Measurements from ENCODE around the gene NEURL1.
"Not testable (repeated sequence)": the region's sequence is repeated elsewhere in the genome, so short reads cannot be mapped to it uniquely, and the experiment has no call there.

NEURL1 gene

GRCh38 chr10:103595933-103596726, 102.6 kb downstream of the NEURL1 start:
- H3K27me3 Mint-ChIP-seq, result no peaks in the 10 kb centered on the region
- no peaks in the 10 kb centered on the region for H3K36me3 Mint-ChIP-seq (ENCODE audit: low read depth)
- H3K4me1 Mint-ChIP-seq (ENCODE audit: low read depth), result no peaks in the 10 kb centered on the region
- no peak overlapping the region for H3K4me3 Mint-ChIP-seq
- no peaks in the 10 kb centered on the region for H3K9me3 Mint-ChIP-seq
- H3K27ac Mint-ChIP-seq, result no peak overlapping the region

- H3K9me3 Mint-ChIP-seq, result no peaks in the 10 kb centered on the region
- H3K27me3 Mint-ChIP-seq, result no peaks in the 10 kb centered on the region
- no peak overlapping the region for H3K27ac Mint-ChIP-seq
- H3K4me3 Mint-ChIP-seq, result no peak overlapping the region
- H3K4me1 Mint-ChIP-seq (ENCODE audit: low read depth), result no peaks in the 10 kb centered on the region
- H3K36me3 Mint-ChIP-seq (ENCODE audit: low read depth), result no peaks in the 10 kb centered on the region
Observed at GRCh38 chr10:103597003-103597402, 103.5 kb downstream of the NEURL1 start.

GRCh38 chr10:103598654-103599115, 105.2 kb downstream of the NEURL1 start:
- H3K36me3 Mint-ChIP-seq (ENCODE audit: low read depth), result no peaks in the 10 kb centered on the region
- no peaks in the 10 kb centered on the region for H3K27me3 Mint-ChIP-seq
- no peaks in the 10 kb centered on the region for H3K9me3 Mint-ChIP-seq
- H3K27ac Mint-ChIP-seq, result no peak overlapping the region
- H3K4me3 Mint-ChIP-seq, result no peak overlapping the region
- H3K4me1 Mint-ChIP-seq (ENCODE audit: low read depth), result no peaks in the 10 kb centered on the region

GRCh38 chr10:103599211-103599610, 105.7 kb downstream of the NEURL1 start:
- Mint-ChIP-seq H3K27ac (no peak overlapping the region), H3K36me3 (ENCODE audit: low read depth) (no peaks in the 10 kb centered on the region), H3K27me3 (no peaks in the 10 kb centered on the region), H3K9me3 (no peaks in the 10 kb centered on the region), H3K4me3 (no peak overlapping the region), H3K4me1 (ENCODE audit: low read depth) (no peaks in the 10 kb centered on the region)

GRCh38 chr10:103599907-103600306, 106.4 kb downstream of the NEURL1 start:
- Mint-ChIP-seq H3K9me3 (no peaks in the 10 kb centered on the region), H3K4me3 (no peak overlapping the region), H3K27me3 (no peaks in the 10 kb centered on the region), H3K27ac (no peak overlapping the region), H3K4me1 (ENCODE audit: low read depth) (no peaks in the 10 kb centered on the region), H3K36me3 (ENCODE audit: low read depth) (no peaks in the 10 kb centered on the region)

GRCh38 chr10:103600325-103600724, 106.8 kb downstream of the NEURL1 start:
- Mint-ChIP-seq H3K9me3 (no peaks in the 10 kb centered on the region), H3K36me3 (ENCODE audit: low read depth) (no peaks in the 10 kb centered on the region), H3K27me3 (no peaks in the 10 kb centered on the region), H3K4me1 (ENCODE audit: low read depth) (no peaks in the 10 kb centered on the region), H3K27ac (no peak overlapping the region), H3K4me3 (no peak overlapping the region)

- no peak overlapping the region for H3K4me3 Mint-ChIP-seq
- H3K27ac Mint-ChIP-seq, result no peak overlapping the region
- H3K9me3 Mint-ChIP-seq, result no peaks in the 10 kb centered on the region
- H3K27me3 Mint-ChIP-seq, result no peaks in the 10 kb centered on the region
- H3K36me3 Mint-ChIP-seq (ENCODE audit: low read depth), result no peaks in the 10 kb centered on the region
- H3K4me1 Mint-ChIP-seq (ENCODE audit: low read depth), result no peaks in the 10 kb centered on the region
Observed at GRCh38 chr10:103600956-103601569, 107.6 kb downstream of the NEURL1 start.

- Mint-ChIP-seq H3K27me3 (no peaks in the 10 kb centered on the region), H3K9me3 (no peaks in the 10 kb centered on the region), H3K27ac (no peak overlapping the region), H3K36me3 (ENCODE audit: low read depth) (no peaks in the 10 kb centered on the region), H3K4me1 (ENCODE audit: low read depth) (no peaks in the 10 kb centered on the region), H3K4me3 (no peak overlapping the region)
Observed at GRCh38 chr10:103602028-103602851, 108.7 kb downstream of the NEURL1 start.

- H3K9me3 Mint-ChIP-seq, result no peaks in the 10 kb centered on the region
- H3K4me3 Mint-ChIP-seq, result no peak overlapping the region
- H3K36me3 Mint-ChIP-seq (ENCODE audit: low read depth), result no peaks in the 10 kb centered on the region
- H3K27ac Mint-ChIP-seq, result no peak overlapping the region
- no peaks in the 10 kb centered on the region for H3K4me1 Mint-ChIP-seq (ENCODE audit: low read depth)
- no peaks in the 10 kb centered on the region for H3K27me3 Mint-ChIP-seq
Observed at GRCh38 chr10:103602852-103603155, 109.3 kb downstream of the NEURL1 start.

GRCh38 chr10:103603382-103603781, 109.9 kb downstream of the NEURL1 start:
- H3K4me1 Mint-ChIP-seq (ENCODE audit: low read depth), result no peaks in the 10 kb centered on the region
- no peaks in the 10 kb centered on the region for H3K36me3 Mint-ChIP-seq (ENCODE audit: low read depth)
- no peak overlapping the region for H3K4me3 Mint-ChIP-seq
- H3K27me3 Mint-ChIP-seq, result no peaks in the 10 kb centered on the region
- H3K9me3 Mint-ChIP-seq, result no peaks in the 10 kb centered on the region
- no peak overlapping the region for H3K27ac Mint-ChIP-seq

- no peaks in the 10 kb centered on the region for H3K36me3 Mint-ChIP-seq (ENCODE audit: low read depth)
- H3K9me3 Mint-ChIP-seq, result no peaks in the 10 kb centered on the region
- no peak overlapping the region for H3K27ac Mint-ChIP-seq
- no peaks in the 10 kb centered on the region for H3K27me3 Mint-ChIP-seq
- no peak overlapping the region for H3K4me3 Mint-ChIP-seq
- no peaks in the 10 kb centered on the region for H3K4me1 Mint-ChIP-seq (ENCODE audit: low read depth)
Observed at GRCh38 chr10:103605359-103606096, 112.0 kb downstream of the NEURL1 start.

GRCh38 chr10:103606097-103606438, 112.6 kb downstream of the NEURL1 start:
- H3K4me3 Mint-ChIP-seq; H3K36me3 Mint-ChIP-seq (ENCODE audit: low read depth); H3K4me1 Mint-ChIP-seq (ENCODE audit: low read depth); H3K27ac Mint-ChIP-seq; H3K9me3 Mint-ChIP-seq; H3K27me3 Mint-ChIP-seq: not testable (repeated sequence)

- H3K36me3 Mint-ChIP-seq (ENCODE audit: low read depth); H3K4me1 Mint-ChIP-seq (ENCODE audit: low read depth); H3K27ac Mint-ChIP-seq: not testable (repeated sequence)
Observed at GRCh38 chr10:103607051-103607450, 113.5 kb downstream of the NEURL1 start.

GRCh38 chr10:103608056-103608455, 114.6 kb downstream of the NEURL1 start:
- not testable (repeated sequence) for H3K27ac Mint-ChIP-seq; H3K4me1 Mint-ChIP-seq (ENCODE audit: low read depth); H3K9me3 Mint-ChIP-seq; H3K36me3 Mint-ChIP-seq (ENCODE audit: low read depth); H3K27me3 Mint-ChIP-seq; H3K4me3 Mint-ChIP-seq

More at GRCh38 chr10:103607051-103607450, 113.5 kb downstream of the NEURL1 start:
- H3K4me3 Mint-ChIP-seq, H3K9me3 Mint-ChIP-seq, H3K27me3 Mint-ChIP-seq: not testable (repeated sequence)

Measured in stimulated activated naive CD8-positive, alpha-beta T cell treated with anti-CD3 and anti-CD28 coated beads, Interleukin-15, Interleukin-2, amounts not matched to agents 100 ng/mL and 50 ng/mL, for 24 hours (primary cell).